Spinal cord (tissue), 10 donors: ENCODE results near the gene PCDHB7. TPM values are rescaled to one million over a fixed set of nuclear protein-coding genes. Genes with fewer than 3 reads are reported as not detected.
A peak's percentile ranks its signal among the peaks of the same experiment; 100 is the strongest.
"Not testable (repeated sequence)": the region's sequence is repeated elsewhere in the genome, so short reads cannot be mapped to it uniquely, and the experiment has no call there.

Source experiments
- DNase-seq, 6 donors: peaks; one replicate each; pipeline versions ENCODE4 v3.0.0 to v3.0.0-alpha.2; 2013 to 2015; ENCODE audit warnings: low spot score in 6 of 6, low read depth in 4 of 6
- H3K27ac ChIP-seq: one replicate; pipeline ENCODE4 v1.5.1; 2013; ENCODE audit warnings: low read depth, low read length, control low read depth
- H3K27me3 ChIP-seq: one replicate; pipeline ENCODE4 v1.6.1; 2013; ENCODE audit warnings: low read length; ENCODE audit not compliant: control insufficient read depth, insufficient read depth
- H3K36me3 ChIP-seq: one replicate; pipeline ENCODE4 v1.6.1; 2013; ENCODE audit warnings: low read length; ENCODE audit not compliant: control insufficient read depth, insufficient read depth
- H3K4me1 ChIP-seq: one replicate; pipeline ENCODE4 v1.6.1; 2013; ENCODE audit warnings: low read length; ENCODE audit not compliant: control insufficient read depth, insufficient read depth
- H3K4me3 ChIP-seq: one replicate; pipeline ENCODE4 v1.5.1; 2013; ENCODE audit warnings: low read depth, low read length, control low read depth
- H3K9me3 ChIP-seq: one replicate; pipeline ENCODE4 v1.6.1; 2013; ENCODE audit warnings: low read length; ENCODE audit not compliant: control insufficient read depth, insufficient read depth
- WGBS: methylation state at CpG from one replicate; pipeline ENCODE4 v1.1.5; 2013; ENCODE audit warnings: missing lambda C conversion rate; ENCODE audit not compliant: insufficient coverage; 5-methylcytosine and 5-hydroxymethylcytosine counted together
- polyA plus RNA-seq, 2 donors: library from polyadenylated mRNA; unstranded; fragments of 120-200 nt; gene quantifications; one replicate each; pipeline ENCODE4 v1.2.1, GENCODE V29; 2013; ENCODE audit not compliant: insufficient read length in 2 of 2
- total RNA-seq, 2 donors: library from RNA; depleted of rRNA in 1 of 2; stranded (reverse); fragments of 120-200 nt in 1 of 2; fragments of >200 nt in 1 of 2; gene quantifications; one replicate each; pipeline versions ENCODE4 v1.2.3 to v1.2.4, GENCODE V29; 2013 to 2014
- donor health status: healthy.

The PCDHB7 gene
- total and polyA plus RNA-seq, 4 donors = 4.6 to 5.5 (median 5.2) TPM

GRCh38 chr5:141214583-141214982 is 42.1 kb downstream of the PCDHB7 start:
- not testable (repeated sequence) for DNase-seq, H3K36me3 ChIP-seq, H3K4me1 ChIP-seq, H3K27me3 ChIP-seq, H3K27ac ChIP-seq, H3K4me3 ChIP-seq
- 62% methylated on average over 3 of the region's 12 CpGs for WGBS
- H3K9me3 ChIP-seq = peaks cover 14% of the 10 kb centered on the region

- 25% methylated on average over 25 of the region's 40 CpGs for WGBS
- DNase-seq, H3K27ac ChIP-seq, H3K4me3 ChIP-seq, H3K27me3 ChIP-seq, H3K4me1 ChIP-seq, H3K36me3 ChIP-seq: not testable (repeated sequence)
- H3K9me3 ChIP-seq = peaks cover 16% of the 10 kb centered on the region
These were observed 43.1 kb downstream of the PCDHB7 start for GRCh38 chr5:141215504-141215903.

GRCh38 chr5:141216035-141216434 is 43.6 kb downstream of the PCDHB7 start:
- H3K36me3 ChIP-seq, H3K4me3 ChIP-seq, H3K27ac ChIP-seq, DNase-seq, H3K4me1 ChIP-seq, H3K27me3 ChIP-seq: not testable (repeated sequence)
- peaks cover 17% of the 10 kb centered on the region for H3K9me3 ChIP-seq
- no CpG with 5 or more reads among the region's 26 CpGs for WGBS

- WGBS = 15% methylated on average over 12 of the region's 15 CpGs
- Histone ChIP-seq H3K9me3 (peaks cover 14% of the 10 kb centered on the region), H3K36me3 (no peaks in the 10 kb centered on the region), H3K4me1 (no peaks in the 10 kb centered on the region), H3K4me3 (peak within 1 kb of the TSS; percentile 19), H3K27ac (no peak within 1 kb of the TSS), H3K27me3 (no peaks in the 10 kb centered on the region)
- peak in 2 of 6 donors; percentile 45 to 76 for DNase-seq
These were observed 50.8 kb downstream of the PCDHB7 start, which contains the start of gene PCDHB14 for GRCh38 chr5:141223112-141223783. TSS of gene PCDHB14 (plus strand) at chr5:141223343. CDS start at chr5:141223506, 163 bp downstream.

GRCh38 chr5:141224844-141225243 is 52.4 kb downstream of the PCDHB7 start:
- not testable (repeated sequence) for H3K36me3 ChIP-seq, DNase-seq, H3K27me3 ChIP-seq, H3K27ac ChIP-seq, H3K4me1 ChIP-seq, H3K4me3 ChIP-seq
- peaks cover 16% of the 10 kb centered on the region for H3K9me3 ChIP-seq
- WGBS = 16% methylated on average over 20 of the region's 40 CpGs

- not testable (repeated sequence) for H3K4me1 ChIP-seq, H3K36me3 ChIP-seq, H3K4me3 ChIP-seq, H3K27me3 ChIP-seq, H3K27ac ChIP-seq, DNase-seq
- peaks cover 15% of the 10 kb centered on the region for H3K9me3 ChIP-seq
- WGBS = 22% methylated on average over 19 of the region's 30 CpGs
These were observed 53.0 kb downstream of the PCDHB7 start for GRCh38 chr5:141225421-141225820.

Other genes starting within 250 kb of the PCDHB7 start
Only the 30 nearest of the 37 such genes appear.
- gene PCDHAC2, start 206.2 kb upstream of the PCDHB7 start, total RNA-seq = 10 to 100 TPM in 1 of 2 donors, 1 to 10 TPM in 1; 6.3 to 27.1 TPM
- gene PCDHAC2, start 206.2 kb upstream of the PCDHB7 start, polyA plus RNA-seq = 10 to 100 TPM; 13.5 to 14.1 TPM
- under 1 TPM; 0.06 to 0.20 TPM for gene PCDHB1, start 121.3 kb upstream of the PCDHB7 start, total RNA-seq
- under 1 TPM; 0.05 to 0.11 TPM for gene PCDHB1, start 121.3 kb upstream of the PCDHB7 start, polyA plus RNA-seq
- gene PCDHB2, start 78.0 kb upstream of the PCDHB7 start, total RNA-seq = 1 to 10 TPM; 5.2 to 5.8 TPM
- gene PCDHB2, start 78.0 kb upstream of the PCDHB7 start, polyA plus RNA-seq = 10 to 100 TPM; 10.3 to 10.8 TPM
- gene PCDHB3, start 72.2 kb upstream of the PCDHB7 start, total RNA-seq = 1 to 10 TPM; 2.7 to 5.5 TPM
- gene PCDHB3, start 72.2 kb upstream of the PCDHB7 start, polyA plus RNA-seq = 1 to 10 TPM; 2.8 to 4.5 TPM
- gene PCDHB4, start 50.8 kb upstream of the PCDHB7 start, total RNA-seq = 1 to 10 TPM; 3.2 to 4.1 TPM
- 1 to 10 TPM; 5.4 to 6.3 TPM for gene PCDHB4, start 50.8 kb upstream of the PCDHB7 start, polyA plus RNA-seq
- gene PCDHB5, start 37.4 kb upstream of the PCDHB7 start, total RNA-seq = 10 to 100 TPM in 1 of 2 donors, 1 to 10 TPM in 1; 8.0 to 10.6 TPM
- gene PCDHB5, start 37.4 kb upstream of the PCDHB7 start, polyA plus RNA-seq = 1 to 10 TPM; 5.9 to 6.6 TPM
- gene PCDHB6, start 22.6 kb upstream of the PCDHB7 start, total RNA-seq = 1 to 10 TPM; 1.9 to 2.7 TPM
- 1 to 10 TPM; 5.4 to 5.5 TPM for gene PCDHB6, start 22.6 kb upstream of the PCDHB7 start, polyA plus RNA-seq
- gene PCDHB8, start 5.1 kb downstream of the PCDHB7 start, total RNA-seq = 1 to 10 TPM; 1.7 to 1.9 TPM
- 1 to 10 TPM; 2.2 to 3.0 TPM for gene PCDHB8, start 5.1 kb downstream of the PCDHB7 start, polyA plus RNA-seq
- gene PCDHB16, start 9.7 kb downstream of the PCDHB7 start, total RNA-seq = 1 to 10 TPM; 3.9 to 4.7 TPM
- gene PCDHB16, start 9.7 kb downstream of the PCDHB7 start, polyA plus RNA-seq = 1 to 10 TPM; 4.9 to 6.5 TPM
- gene PCDHB9, start 14.5 kb downstream of the PCDHB7 start, total RNA-seq = 1 to 10 TPM; 2.9 to 3.5 TPM
- gene PCDHB9, start 14.5 kb downstream of the PCDHB7 start, polyA plus RNA-seq = 1 to 10 TPM; 7.0 to 8.5 TPM
- gene PCDHB10, start 19.7 kb downstream of the PCDHB7 start, total RNA-seq = 1 to 10 TPM; 5.9 to 9.3 TPM
- 10 to 100 TPM; 11.6 to 15.8 TPM for gene PCDHB10, start 19.7 kb downstream of the PCDHB7 start, polyA plus RNA-seq
- 1 to 10 TPM; 7.6 to 9.7 TPM for gene PCDHB11, start 27.0 kb downstream of the PCDHB7 start, total RNA-seq
- gene PCDHB11, start 27.0 kb downstream of the PCDHB7 start, polyA plus RNA-seq = 1 to 10 TPM; 3.8 to 3.9 TPM
- gene PCDHB12, start 36.1 kb downstream of the PCDHB7 start, total RNA-seq = 10 to 100 TPM in 1 of 2 donors, 1 to 10 TPM in 1; 5.3 to 10.7 TPM
- gene PCDHB12, start 36.1 kb downstream of the PCDHB7 start, polyA plus RNA-seq = 1 to 10 TPM; 3.3 to 4.9 TPM
- gene PCDHB13, start 41.3 kb downstream of the PCDHB7 start, total RNA-seq = 1 to 10 TPM; 4.5 to 8.7 TPM
- 1 to 10 TPM; 3.8 to 5.0 TPM for gene PCDHB13, start 41.3 kb downstream of the PCDHB7 start, polyA plus RNA-seq
- 10 to 100 TPM; 10.4 to 11.9 TPM for gene PCDHB14, start 50.7 kb downstream of the PCDHB7 start, total RNA-seq
- gene PCDHB14, start 50.7 kb downstream of the PCDHB7 start, polyA plus RNA-seq = 10 to 100 TPM; 15.4 to 17.4 TPM
- gene PCDHB15, start 72.8 kb downstream of the PCDHB7 start, total RNA-seq = 10 to 100 TPM; 10.4 to 15.2 TPM
- 10 to 100 TPM; 12.3 to 21.1 TPM for gene PCDHB15, start 72.8 kb downstream of the PCDHB7 start, polyA plus RNA-seq
- gene SLC25A2, start 131.4 kb downstream of the PCDHB7 start, total RNA-seq = under 1 TPM in 1 of 2 donors, not detected in 1; 0.39 TPM
- under 1 TPM in 1 of 2 donors, not detected in 1; 0.15 TPM for gene SLC25A2, start 131.4 kb downstream of the PCDHB7 start, polyA plus RNA-seq
- 100 to 1,000 TPM in 1 of 2 donors, 10 to 100 TPM in 1; 98.2 to 111 TPM for gene TAF7, start 148.1 kb downstream of the PCDHB7 start, total RNA-seq
- gene TAF7, start 148.1 kb downstream of the PCDHB7 start, polyA plus RNA-seq = 100 to 1,000 TPM in 1 of 2 donors, 10 to 100 TPM in 1; 90.1 to 101 TPM
- 1 to 10 TPM; 1.4 to 3.0 TPM for gene PCDHGA1, start 157.9 kb downstream of the PCDHB7 start, total RNA-seq
- 1 to 10 TPM; 2.5 to 3.8 TPM for gene PCDHGA1, start 157.9 kb downstream of the PCDHB7 start, polyA plus RNA-seq
- 10 to 100 TPM in 1 of 2 donors, 1 to 10 TPM in 1; 8.9 to 10.4 TPM for gene PCDHGA2, start 166.1 kb downstream of the PCDHB7 start, total RNA-seq
- 10 to 100 TPM; 14.0 to 17.7 TPM for gene PCDHGA2, start 166.1 kb downstream of the PCDHB7 start, polyA plus RNA-seq
- 10 to 100 TPM in 1 of 2 donors, 1 to 10 TPM in 1; 9.2 to 10.5 TPM for gene PCDHGA3, start 171.2 kb downstream of the PCDHB7 start, total RNA-seq
- gene PCDHGA3, start 171.2 kb downstream of the PCDHB7 start, polyA plus RNA-seq = 10 to 100 TPM; 12.3 to 19.2 TPM
- 1 to 10 TPM; 6.4 to 8.6 TPM for gene PCDHGB1, start 177.5 kb downstream of the PCDHB7 start, total RNA-seq
- gene PCDHGB1, start 177.5 kb downstream of the PCDHB7 start, polyA plus RNA-seq = 1 to 10 TPM; 9.8 to 9.9 TPM
- 1 to 10 TPM; 7.5 to 8.2 TPM for gene PCDHGA4, start 182.4 kb downstream of the PCDHB7 start, total RNA-seq
- 1 to 10 TPM; 9.5 to 9.9 TPM for gene PCDHGA4, start 182.4 kb downstream of the PCDHB7 start, polyA plus RNA-seq
- gene PCDHGB2, start 187.3 kb downstream of the PCDHB7 start, total RNA-seq = 1 to 10 TPM; 6.3 to 6.7 TPM
- gene PCDHGB2, start 187.3 kb downstream of the PCDHB7 start, polyA plus RNA-seq = 10 to 100 TPM in 1 of 2 donors, 1 to 10 TPM in 1; 9.0 to 14.0 TPM
- gene PCDHGA5, start 191.5 kb downstream of the PCDHB7 start, total RNA-seq = 1 to 10 TPM; 7.9 to 8.8 TPM
- 10 to 100 TPM; 14.0 to 15.5 TPM for gene PCDHGA5, start 191.5 kb downstream of the PCDHB7 start, polyA plus RNA-seq
- gene PCDHGB3, start 197.6 kb downstream of the PCDHB7 start, total RNA-seq = 1 to 10 TPM; 6.0 to 8.3 TPM
- gene PCDHGB3, start 197.6 kb downstream of the PCDHB7 start, polyA plus RNA-seq = 1 to 10 TPM; 7.1 to 8.4 TPM
- gene PCDHGA6, start 201.2 kb downstream of the PCDHB7 start, total RNA-seq = 10 to 100 TPM in 1 of 2 donors, 1 to 10 TPM in 1; 8.5 to 12.3 TPM
- 10 to 100 TPM; 18.4 to 19.2 TPM for gene PCDHGA6, start 201.2 kb downstream of the PCDHB7 start, polyA plus RNA-seq
- gene PCDHGA7, start 210.1 kb downstream of the PCDHB7 start, total RNA-seq = 1 to 10 TPM; 6.1 to 6.6 TPM
- gene PCDHGA7, start 210.1 kb downstream of the PCDHB7 start, polyA plus RNA-seq = 1 to 10 TPM; 5.2 to 6.7 TPM
- 10 to 100 TPM; 12.5 to 14.9 TPM for gene PCDHGB4, start 215.1 kb downstream of the PCDHB7 start, total RNA-seq
- 10 to 100 TPM; 10.3 to 16.0 TPM for gene PCDHGB4, start 215.1 kb downstream of the PCDHB7 start, polyA plus RNA-seq
- gene PCDHGA8, start 220.0 kb downstream of the PCDHB7 start, total RNA-seq = 1 to 10 TPM; 4.6 to 5.6 TPM
- gene PCDHGA8, start 220.0 kb downstream of the PCDHB7 start, polyA plus RNA-seq = 1 to 10 TPM; 1.9 to 2.1 TPM